GM21576 (cell line): ENCODE measurements around the gene CRYBG3.
"Not testable (repeated sequence)": the region's sequence is repeated elsewhere in the genome, so short reads cannot be mapped to it uniquely, and the experiment has no call there.

Experiments
- ATAC-seq: cut with Tn5 transposase; IDR thresholded peaks from one replicate; pipeline ENCODE4 v1.9.1; 2021; ENCODE audit warnings: mild to moderate bottlenecking, moderate library complexity; ENCODE audit not compliant: unreplicated experiment

The CRYBG3 gene

DNA sequence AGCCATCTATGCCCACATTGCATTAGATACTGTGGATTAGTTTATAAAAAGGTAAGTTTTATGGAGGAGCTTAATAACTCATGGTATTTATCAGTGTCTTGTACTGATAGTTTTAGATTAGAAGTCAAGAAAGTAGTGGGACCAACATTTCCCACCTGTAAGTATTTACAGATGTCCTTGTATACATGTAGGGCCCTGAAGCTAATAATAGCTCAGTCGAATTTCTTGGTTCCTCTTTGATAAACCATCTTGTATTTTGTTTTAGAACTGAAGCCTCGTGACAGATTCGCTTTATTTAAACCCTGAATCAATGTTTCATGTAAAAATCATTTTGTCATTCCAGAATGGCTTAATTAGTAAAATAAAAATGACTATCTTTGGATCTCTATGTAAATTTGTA, 73.4 kb downstream of the CRYBG3 start:
- peak; percentile 77 for ATAC-seq

DNA sequence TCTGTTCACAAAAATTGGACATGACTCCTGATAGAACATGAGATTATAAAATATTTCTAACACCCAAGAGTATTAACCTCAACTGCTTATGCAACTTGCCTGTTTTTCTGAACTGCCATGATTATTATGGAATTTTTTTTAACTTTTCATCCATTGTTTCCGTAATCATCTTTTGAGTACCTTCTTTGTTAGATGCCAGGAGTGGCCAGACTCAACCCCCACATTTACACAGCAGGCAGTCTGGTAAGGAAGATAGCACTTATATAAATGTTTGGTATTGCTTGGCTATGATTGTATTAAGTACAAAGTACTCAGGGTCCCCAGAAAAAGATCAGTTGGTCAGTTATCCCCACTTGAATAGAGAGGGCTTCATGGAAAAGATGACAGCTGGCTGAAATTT, 74.3 kb downstream of the CRYBG3 start:
- no peak for ATAC-seq

GRCh38 chr3:97896547-97896946, 74.7 kb downstream of the CRYBG3 start:
- ATAC-seq = no peak

DNA sequence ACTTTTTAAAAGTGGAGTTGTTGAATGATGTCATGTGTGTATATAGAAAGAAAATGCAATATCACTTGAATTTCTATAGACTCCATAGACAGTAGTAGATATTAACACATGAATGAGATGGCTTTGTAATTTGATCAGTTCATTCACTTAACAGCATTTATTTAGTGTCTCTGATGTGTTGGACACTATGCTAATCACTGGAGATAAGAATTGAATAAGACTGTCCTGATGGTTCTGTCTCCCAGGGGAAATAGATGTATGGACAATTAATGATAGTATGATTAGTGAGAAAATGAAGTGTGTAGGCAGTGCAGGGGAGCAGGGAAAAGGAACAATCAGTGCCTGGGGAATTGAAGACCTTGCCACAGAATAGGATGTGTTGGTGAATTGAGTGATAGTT, 77.5 kb downstream of the CRYBG3 start:
- no peak for ATAC-seq

DNA sequence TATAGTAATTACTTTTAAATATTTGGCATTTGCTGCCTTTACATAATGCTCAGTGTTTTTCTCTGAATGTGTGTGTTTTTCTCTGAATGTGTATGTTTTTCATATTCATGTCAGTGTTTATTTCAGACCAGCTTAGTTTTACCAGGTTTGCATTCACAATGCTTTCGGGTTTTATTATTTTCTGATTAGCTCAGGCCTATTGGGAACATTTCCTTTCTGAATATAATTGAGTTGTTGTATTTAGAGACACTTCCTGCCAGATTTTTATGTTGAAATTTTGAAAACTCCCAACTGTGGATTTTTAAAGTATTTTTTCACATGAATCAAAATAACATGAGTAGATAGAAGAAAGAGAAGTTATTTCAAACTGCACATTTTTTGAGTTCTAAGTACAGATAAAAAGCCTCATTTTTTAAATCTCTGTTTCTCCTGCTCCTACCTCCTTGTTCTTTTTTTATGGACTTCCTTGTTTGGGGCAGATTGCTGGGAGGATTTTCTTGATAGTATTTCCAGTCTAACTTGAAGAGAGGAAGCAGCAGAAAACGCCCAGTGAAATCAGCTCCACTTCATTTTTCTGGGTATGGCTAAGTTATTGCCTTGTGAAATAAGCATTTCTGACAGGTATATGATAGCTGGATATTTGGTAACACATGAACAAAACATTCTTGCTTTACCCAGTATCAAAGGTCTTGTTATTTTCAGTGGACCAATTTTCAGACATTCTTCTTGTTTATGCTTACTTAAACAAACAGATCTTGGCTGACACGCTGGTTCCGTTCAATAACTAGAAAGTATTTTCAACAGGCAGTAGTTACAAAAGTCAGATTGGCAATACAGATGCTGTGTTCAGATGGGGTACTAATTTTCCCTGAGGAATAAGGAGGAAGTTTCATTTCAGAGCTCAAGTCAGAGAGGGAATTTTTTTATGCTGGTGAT, 79.8 kb downstream of the CRYBG3 start:
- no peak for ATAC-seq

DNA sequence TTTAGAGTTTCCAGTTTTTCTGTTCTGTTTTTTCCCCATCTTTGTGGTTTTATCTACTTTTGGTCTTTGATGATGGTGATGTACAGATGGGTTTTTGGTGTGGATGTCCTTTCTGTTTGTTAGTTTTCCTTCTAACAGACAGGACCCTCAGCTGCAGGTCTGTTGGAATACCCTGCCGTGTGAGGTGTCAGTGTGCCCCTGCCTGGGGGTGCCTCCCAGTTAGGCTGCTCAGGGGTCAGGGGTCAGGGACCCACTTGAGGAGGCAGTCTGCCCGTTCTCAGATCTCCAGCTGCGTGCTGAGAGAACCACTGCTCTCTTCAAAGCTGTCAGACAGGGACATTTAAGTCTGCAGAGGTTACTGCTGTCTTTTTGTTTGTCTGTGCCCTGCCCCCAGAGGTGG, 88.0 kb downstream of the CRYBG3 start:
- not testable (repeated sequence) for ATAC-seq

GRCh38 chr3:97910236-97910831, 88.5 kb downstream of the CRYBG3 start:
- not testable (repeated sequence) for ATAC-seq

GRCh38 chr3:97910931-97911351, 89.1 kb downstream of the CRYBG3 start:
- ATAC-seq = no peak

DNA sequence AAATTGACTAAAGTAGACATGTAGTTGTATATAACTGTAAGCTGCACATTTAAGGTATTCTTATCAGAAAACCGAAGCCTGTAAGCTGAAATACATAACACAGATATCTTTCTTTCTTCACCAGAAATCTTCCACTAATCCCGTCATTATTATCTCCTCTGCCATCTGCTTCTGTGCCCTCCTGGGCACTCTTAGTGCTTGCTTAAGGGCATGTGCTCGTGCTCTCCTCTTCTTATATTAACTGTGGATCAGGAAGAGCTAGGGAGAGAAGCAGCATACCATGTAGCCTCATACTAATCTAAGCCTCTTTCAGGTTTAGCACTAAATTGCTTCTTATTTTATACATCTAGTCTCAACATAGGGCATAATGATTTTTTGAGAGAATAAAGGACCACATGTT, 89.6 kb downstream of the CRYBG3 start:
- no peak for ATAC-seq

GRCh38 chr3:97914388-97914787, 92.6 kb downstream of the CRYBG3 start:
- no peak for ATAC-seq

DNA sequence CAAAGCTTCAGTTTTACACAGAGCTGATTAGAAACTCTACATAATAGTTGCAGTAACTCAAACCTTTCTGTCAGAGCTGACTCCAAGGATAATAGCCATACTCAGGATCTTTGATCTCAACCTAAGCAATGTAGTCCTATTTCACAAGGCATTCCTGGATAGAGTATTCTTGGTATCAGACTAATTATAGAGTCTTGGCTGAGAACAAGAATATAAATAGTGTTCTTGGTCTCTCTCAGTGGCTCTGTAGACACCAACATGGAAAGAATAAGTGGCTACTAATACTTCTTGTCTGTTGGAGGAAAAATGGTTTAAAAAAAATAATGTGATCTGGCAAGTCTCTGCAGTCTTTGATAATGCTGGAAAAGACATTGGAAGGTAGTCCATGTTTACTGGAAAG, 94.8 kb downstream of the CRYBG3 start:
- ATAC-seq = no peak

GRCh38 chr3:97917813-97918536, 96.2 kb downstream of the CRYBG3 start:
- ATAC-seq = no peak

DNA sequence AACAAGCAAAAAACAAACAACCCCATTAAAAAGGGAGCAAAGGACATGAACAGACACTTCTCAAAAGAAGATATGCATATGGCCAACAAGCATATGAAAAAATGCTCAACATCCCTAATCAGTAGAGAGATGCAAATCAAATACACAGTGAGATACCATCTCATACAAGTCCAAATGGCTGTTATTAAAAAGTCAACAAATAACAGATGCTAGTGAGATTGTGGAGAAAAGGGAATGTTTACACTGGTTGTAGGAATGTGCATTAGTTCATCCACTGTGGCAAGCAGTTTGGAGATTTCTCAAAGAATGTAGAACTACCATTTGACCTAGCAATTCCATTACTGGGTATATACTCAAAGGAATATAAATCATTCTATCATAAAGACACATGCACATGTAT, 105.9 kb downstream of the CRYBG3 start:
- ATAC-seq = no peak

GRCh38 chr3:97928986-97929385, 107.2 kb downstream of the CRYBG3 start:
- no peak for ATAC-seq

DNA sequence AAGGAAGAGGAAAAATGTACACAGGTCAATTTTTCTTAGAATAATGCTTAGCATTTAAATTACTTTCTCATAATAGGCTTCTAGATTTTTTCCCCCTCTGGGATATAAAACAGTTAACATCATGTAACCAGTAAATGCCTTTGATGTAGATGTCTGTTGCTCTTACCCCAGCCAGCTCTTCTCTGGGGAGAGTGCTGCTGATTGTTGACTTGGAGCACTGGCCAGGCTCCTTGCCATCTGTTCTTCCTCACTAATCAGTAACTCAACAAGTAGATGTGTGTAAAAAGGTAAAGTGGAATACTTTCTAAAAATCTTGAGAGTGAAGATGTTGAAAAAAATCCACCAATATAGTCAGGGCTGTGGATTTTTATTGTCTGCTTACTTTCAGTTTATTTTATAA, 108.2 kb downstream of the CRYBG3 start:
- no peak for ATAC-seq

DNA sequence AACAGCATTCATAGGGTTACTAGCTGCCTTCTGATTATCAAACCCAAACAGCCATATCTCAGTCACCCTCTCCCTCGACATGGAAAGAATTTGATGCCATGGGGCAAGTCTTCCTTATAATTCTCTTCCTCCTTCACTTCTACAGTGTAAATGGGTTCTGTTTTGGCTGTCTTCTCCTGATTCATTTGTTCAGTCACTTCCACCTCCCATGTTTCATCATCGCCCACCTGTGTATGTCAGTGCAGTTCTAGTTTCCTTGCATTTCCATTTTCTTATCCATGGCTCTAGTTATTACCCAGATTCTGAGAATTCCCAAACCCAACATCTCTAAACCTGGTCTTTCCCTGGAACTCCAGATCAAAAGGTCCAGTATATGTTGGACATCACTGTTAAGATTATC, 109.4 kb downstream of the CRYBG3 start:
- ATAC-seq = no peak

DNA sequence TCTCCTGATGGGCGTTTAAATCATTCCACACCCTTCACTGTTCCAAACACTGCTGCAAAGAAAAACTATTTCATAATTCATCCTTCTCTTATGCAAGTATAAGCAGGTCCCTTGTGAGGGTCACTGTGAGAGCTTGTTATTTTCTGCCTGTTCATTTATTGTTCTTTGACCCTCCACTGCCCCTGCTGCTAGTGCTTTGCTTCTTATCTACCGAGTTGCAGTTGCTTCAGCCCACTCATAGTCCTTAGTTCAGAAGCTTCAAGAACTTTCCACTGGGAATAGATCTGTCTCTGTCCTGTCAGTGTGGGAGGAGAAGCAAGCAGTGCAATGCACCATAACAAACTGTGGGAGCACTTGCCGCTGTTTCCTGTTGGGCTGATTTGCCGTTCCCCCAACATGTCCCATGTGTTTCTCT, 110.6 kb downstream of the CRYBG3 start:
- no peak for ATAC-seq

DNA sequence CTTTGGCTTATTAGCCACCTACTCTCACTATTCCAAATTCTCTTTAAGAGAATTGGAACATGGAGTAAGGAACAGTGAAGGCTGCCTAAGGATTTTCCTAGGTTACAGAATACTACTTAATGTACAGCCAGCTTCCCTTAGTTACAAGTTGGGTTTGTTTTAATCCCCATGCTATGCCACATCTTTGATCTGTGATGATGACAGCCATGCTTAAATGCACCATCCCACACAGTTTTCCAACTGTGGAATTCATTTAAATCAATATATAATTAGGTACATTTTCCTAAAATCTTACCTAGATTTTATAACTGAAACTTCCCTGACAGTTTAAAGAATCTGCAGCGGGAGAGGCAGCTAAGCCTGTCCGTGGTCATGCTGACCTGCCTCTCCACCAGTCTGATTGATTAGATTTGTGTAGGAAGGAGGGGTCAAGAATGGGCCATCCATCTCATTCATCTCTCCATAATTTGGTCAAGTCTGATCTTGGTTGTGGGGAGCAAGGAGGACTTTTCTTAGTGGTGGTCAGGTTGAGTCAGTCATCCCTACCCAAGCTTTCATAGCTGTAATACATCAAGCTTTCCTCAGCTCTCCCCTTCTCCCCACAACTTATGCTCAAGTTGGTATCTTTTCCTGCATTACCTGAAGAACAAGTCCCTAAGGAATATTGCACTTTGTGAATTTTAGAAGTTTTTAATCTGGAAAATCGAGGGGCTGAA, 113.3 kb downstream of the CRYBG3 start:
- ATAC-seq = no peak

- ATAC-seq = no peak
Observed at GRCh38 chr3:97935842-97936241, 114.0 kb downstream of the CRYBG3 start.

- ATAC-seq = no peak
Observed at GRCh38 chr3:97937205-97937604, 115.4 kb downstream of the CRYBG3 start.

DNA sequence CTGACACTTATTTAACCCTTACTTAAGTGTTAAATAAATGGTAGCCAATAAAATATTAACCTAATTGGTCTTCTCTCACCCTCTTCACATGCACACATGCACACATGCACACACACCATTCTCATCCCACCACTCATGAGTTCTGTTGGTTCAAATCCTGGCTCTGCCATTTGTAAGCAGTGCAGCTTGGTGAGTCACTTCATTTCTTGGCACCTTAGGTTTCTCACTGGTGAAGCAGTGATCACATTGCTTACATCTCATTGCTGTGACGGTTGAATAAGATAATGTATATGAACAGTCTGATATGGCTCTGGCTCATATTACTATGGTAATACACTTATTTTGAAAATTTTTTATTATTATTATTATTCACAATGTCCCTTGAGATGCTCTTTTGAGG, 116.6 kb downstream of the CRYBG3 start:
- no peak for ATAC-seq
